ENCODE measurements around the gene KCNE1.
"Not testable (repeated sequence)": the region's sequence is repeated elsewhere in the genome, so short reads cannot be mapped to it uniquely, and the experiment has no call there.

- TF ChIP-seq CTCF (conservative IDR thresholded peaks at IDR 0.05; ENCODE audit: low read depth, low read length); EZH2 (IDR thresholded peaks at IDR 0.05; ENCODE audit: borderline replicate concordance, low read depth, low read length, poor library complexity, severe bottlenecking): not testable (repeated sequence)
Measured at GRCh38 chr21:34417448-34418077, 94.4 kb downstream of the KCNE1 start.
